ENCODE data around the gene TENM4.

- TF ChIP-seq POLR2AphosphoS5 (IDR thresholded peaks at IDR 0.05) (no peak), POLR2A (IDR thresholded peaks at IDR 0.05) (no peak)
Observed at GRCh38 chr11:79342236-79342635, 98.6 kb downstream of the TENM4 start.
